C4-2B (cell line): ENCODE data around the gene ZNF18.

ENCODE experiments used
- ZFX ChIP-seq: fragments of 450-650 bp; IDR thresholded peaks from 2 replicates; pipeline ENCODE4 v1.6.1; 2017
- TF ChIP-seq, protein P1 (sequence below): fragments of 450-650 bp; conservative IDR thresholded peaks from 2 replicates; pipeline ENCODE4 v1.5.1; 2017; ENCODE audit warnings: mild to moderate bottlenecking

DNA sequence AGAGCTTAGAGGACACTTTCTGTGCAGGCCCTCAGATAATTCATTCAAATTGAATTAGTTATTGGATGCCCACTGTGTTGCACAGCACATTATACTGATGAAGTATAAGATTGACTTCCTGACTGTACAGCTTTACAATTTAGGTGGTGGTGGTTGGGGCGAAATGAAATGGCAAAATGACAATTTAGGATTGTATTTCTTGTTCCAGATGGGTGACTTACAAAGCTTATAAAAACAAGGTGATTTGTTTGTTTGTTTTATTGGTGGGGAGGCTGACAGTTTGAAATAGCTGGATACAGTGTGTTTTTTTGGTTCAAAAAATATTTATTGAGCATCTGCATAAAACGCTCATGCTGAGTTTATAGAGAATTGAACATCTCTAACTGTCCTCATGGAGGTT is 25.0 kb upstream of the ZNF18 start:
- TF ChIP-seq, protein P1, sequence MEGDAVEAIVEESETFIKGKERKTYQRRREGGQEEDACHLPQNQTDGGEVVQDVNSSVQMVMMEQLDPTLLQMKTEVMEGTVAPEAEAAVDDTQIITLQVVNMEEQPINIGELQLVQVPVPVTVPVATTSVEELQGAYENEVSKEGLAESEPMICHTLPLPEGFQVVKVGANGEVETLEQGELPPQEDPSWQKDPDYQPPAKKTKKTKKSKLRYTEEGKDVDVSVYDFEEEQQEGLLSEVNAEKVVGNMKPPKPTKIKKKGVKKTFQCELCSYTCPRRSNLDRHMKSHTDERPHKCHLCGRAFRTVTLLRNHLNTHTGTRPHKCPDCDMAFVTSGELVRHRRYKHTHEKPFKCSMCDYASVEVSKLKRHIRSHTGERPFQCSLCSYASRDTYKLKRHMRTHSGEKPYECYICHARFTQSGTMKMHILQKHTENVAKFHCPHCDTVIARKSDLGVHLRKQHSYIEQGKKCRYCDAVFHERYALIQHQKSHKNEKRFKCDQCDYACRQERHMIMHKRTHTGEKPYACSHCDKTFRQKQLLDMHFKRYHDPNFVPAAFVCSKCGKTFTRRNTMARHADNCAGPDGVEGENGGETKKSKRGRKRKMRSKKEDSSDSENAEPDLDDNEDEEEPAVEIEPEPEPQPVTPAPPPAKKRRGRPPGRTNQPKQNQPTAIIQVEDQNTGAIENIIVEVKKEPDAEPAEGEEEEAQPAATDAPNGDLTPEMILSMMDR, result no peak
- no peak for TF ChIP-seq ZFX
